GM19351 (cell line): ENCODE results near the gene DSEL.
A peak's percentile ranks its signal among the peaks of the same experiment; 100 is the strongest.

Experiments
- ATAC-seq: cut with Tn5 transposase; IDR thresholded peaks from one replicate; pipeline ENCODE4 v1.9.1; 2021; ENCODE audit warnings: mild to moderate bottlenecking, moderate library complexity; ENCODE audit not compliant: unreplicated experiment

DSEL gene

GRCh38 chr18:67516539-67517443 is at the start of gene DSEL:
TSS of gene DSEL (minus strand) at chr18:67516720. CDS start at chr18:67514608, 2,112 bp downstream.
- ATAC-seq: peak; percentile 94

- no peak for ATAC-seq
Observed at GRCh38 chr18:67553437-67553836, 36.9 kb upstream of the DSEL start.

- no peak for ATAC-seq
Observed at GRCh38 chr18:67550872-67551520, 34.5 kb upstream of the DSEL start.

- ATAC-seq: no peak
Observed at GRCh38 chr18:67549946-67550345, 33.4 kb upstream of the DSEL start.

- no peak for ATAC-seq
Observed at GRCh38 chr18:67545681-67546080, 29.2 kb upstream of the DSEL start.

- ATAC-seq: no peak
Observed at GRCh38 chr18:67540559-67540958, 24.0 kb upstream of the DSEL start.

- no peak for ATAC-seq
Observed at GRCh38 chr18:67531929-67532328, 15.4 kb upstream of the DSEL start.

GRCh38 chr18:67525328-67526099 is 9.0 kb upstream of the DSEL start:
- no peak for ATAC-seq

GRCh38 chr18:67520351-67520921 is 3.9 kb upstream of the DSEL start:
- no peak for ATAC-seq

GRCh38 chr18:67519592-67519991 is 3.1 kb upstream of the DSEL start:
- ATAC-seq: no peak

- no peak for ATAC-seq
Observed at GRCh38 chr18:67518566-67518965, 2.0 kb upstream of the DSEL start.

GRCh38 chr18:67517444-67517765 is 885 bp upstream of the DSEL start:
- ATAC-seq: no peak

- ATAC-seq: peak; percentile 35
Observed at GRCh38 chr18:67515942-67516538, 480 bp downstream of the DSEL start.

GRCh38 chr18:67514901-67515540 is 1.5 kb downstream of the DSEL start:
- no peak for ATAC-seq

GRCh38 chr18:67514465-67514864 is 2.1 kb downstream of the DSEL start:
- ATAC-seq: no peak

GRCh38 chr18:67513280-67513679 is 3.2 kb downstream of the DSEL start:
- ATAC-seq: no peak

- ATAC-seq: no peak
Observed at GRCh38 chr18:67511840-67512239, 4.7 kb downstream of the DSEL start.

- ATAC-seq: no peak
Observed at GRCh38 chr18:67510831-67511230, 5.7 kb downstream of the DSEL start.

- ATAC-seq: no peak
Observed at GRCh38 chr18:67509741-67510391, 6.7 kb downstream of the DSEL start.

GRCh38 chr18:67508146-67508545 is 8.4 kb downstream of the DSEL start:
- ATAC-seq: no peak
